Naive thymus-derived CD8-positive, alpha-beta T cell (primary cell): Measurements from ENCODE around the gene KLHDC9. TPM values are rescaled to one million over a fixed set of nuclear protein-coding genes. Genes with fewer than 3 reads are reported as not detected.
A peak's percentile ranks its signal among the peaks of the same experiment; 100 is the strongest.

Experiments used
- ATAC-seq, 2 donors: fragments of 150-1000 bp; cut with Tn5 transposase in 1 of 2; sonication (Bioruptor Pico), chemical (Tn5 transposase) in 1 of 2; 1 replicate in 1 of 2; 2 replicates in 1 of 2; pipeline ENCODE4 v1.10.0; 2021; ENCODE audit warnings: mild to moderate bottlenecking in 2 of 2, moderate library complexity in 2 of 2
- POLR2A ChIA-PET: fragments of 350-600 bp; sonication (Branson Sonifier 250); formaldehyde crosslinking; loops from one replicate; lab custom pipeline; 2021; ENCODE audit warnings: antibody characterized with exemption; lab: Charles Lee
- DNase-seq, 10 donors: peaks; one replicate each; pipeline versions ENCODE4 v3.0.0 to v3.0.0-alpha.2; 2020 to 2022
- H3K27ac Mint-ChIP-seq, 10 donors: one replicate each; pipeline ENCODE4 v1.8.0; 2020 to 2022; ENCODE audit warnings: mild to moderate bottlenecking in 10 of 10, mixed read lengths in 10 of 10, moderate library complexity in 4 of 10, inconsistent platforms in 1 of 10
- H3K27me3 Mint-ChIP-seq, 5 donors: one replicate each; pipeline ENCODE4 v1.8.0; 2021 to 2022; ENCODE audit warnings: mixed read lengths in 5 of 5
- H3K36me3 Mint-ChIP-seq, 3 donors: one replicate each; pipeline ENCODE4 v1.8.0; 2020 to 2022; ENCODE audit warnings: mixed read lengths in 3 of 3, mild to moderate bottlenecking in 2 of 3, inconsistent platforms in 1 of 3
- H3K4me1 Mint-ChIP-seq, 4 donors: one replicate each; pipeline ENCODE4 v1.8.0; 2021 to 2022; ENCODE audit warnings: mixed read lengths in 4 of 4
- H3K4me3 Mint-ChIP-seq, 10 donors: one replicate each; pipeline ENCODE4 v1.8.0; 2020 to 2022; ENCODE audit warnings: mild to moderate bottlenecking in 10 of 10, mixed read lengths in 10 of 10, moderate library complexity in 6 of 10, inconsistent platforms in 1 of 10
- H3K9me3 Mint-ChIP-seq, 9 donors: one replicate each; pipeline ENCODE4 v1.8.0; 2020 to 2022; ENCODE audit warnings: mixed read lengths in 9 of 9, mild to moderate bottlenecking in 3 of 9, inconsistent platforms in 1 of 9, moderate library complexity in 1 of 9
- polyA plus RNA-seq, 3 donors: library from polyadenylated mRNA; unstranded; fragments of 300-500 nt; fragmentation: Illumina TruSeq; gene quantifications; one replicate each; pipeline ENCODE4 v1.2.3, GENCODE V29; 2021
- total RNA-seq, 8 experiments: library from RNA in 2 of 8; stranded (reverse) in 2 of 8; gene quantifications; one replicate each; pipeline ENCODE4 v1.2.3 and lab custom pipeline; 2021 to 2026

KLHDC9 gene
- total and polyA plus RNA-seq, 5 experiments from 2014 or later, result 0.30 to 1.5 (median 0.62) TPM

DNA sequence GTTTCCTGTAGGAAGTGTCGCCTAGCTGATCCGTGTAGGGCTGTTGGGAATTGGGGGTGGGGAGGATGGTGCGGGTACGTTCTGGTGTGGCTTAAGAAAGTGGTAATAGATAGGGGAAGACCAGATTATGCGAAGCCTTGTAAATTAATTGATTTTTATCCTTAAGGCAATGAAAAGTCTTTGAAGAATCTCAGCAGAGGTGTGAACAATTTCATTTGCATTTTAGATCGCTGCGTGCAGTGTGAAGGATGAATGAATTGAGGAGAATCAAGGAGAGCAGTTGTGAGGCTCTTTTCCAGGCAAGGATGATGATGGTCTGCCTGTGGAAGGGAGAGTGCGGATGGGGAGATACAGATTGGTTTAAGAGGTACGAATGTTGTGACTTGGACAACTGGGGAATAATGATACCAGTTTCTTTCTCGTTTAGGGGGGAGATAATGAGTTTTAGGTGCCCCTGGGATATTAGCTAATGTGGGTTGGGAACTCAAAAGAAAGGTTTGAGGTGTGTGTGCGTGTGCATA lies 35.1 kb downstream of the KLHDC9 start:
- Mint-ChIP-seq H3K4me3 (no peak overlapping the region), H3K4me1 (peaks cover 29 to 56% (median 49%) of the 10 kb centered on the region in 4 donors), H3K36me3 (peaks cover 0 to 10% (median 0%) of the 10 kb centered on the region in 3 donors), H3K9me3 (no peaks in the 10 kb centered on the region), H3K27ac (no peak overlapping the region), H3K27me3 (no peaks in the 10 kb centered on the region)
- DNase-seq (no peak), ATAC-seq (peak in 1 of 2 donors; percentile 3)
- POLR2A ChIA-PET, result interaction anchor here (0.6 to 3.5 kb wide), 23 partner anchors 8 to 337 kb away, joined by 3 to 26 read pairs (median 5); partner anchors contain the start of genes ARHGAP30, F11R, LY9 and NDUFS2

GRCh38 chr1:161137881-161138280 lies 39.7 kb downstream of the KLHDC9 start:
- no peak for ATAC-seq
- Mint-ChIP-seq H3K27ac (peak overlapping the region in 1 of 10 donors; percentile 43), H3K4me3 (no peak overlapping the region), H3K36me3 (no peaks in the 10 kb centered on the region), H3K27me3 (no peaks in the 10 kb centered on the region), H3K9me3 (no peaks in the 10 kb centered on the region), H3K4me1 (peaks cover 7 to 24% (median 17%) of the 10 kb centered on the region in 4 donors)
- no peak for DNase-seq
- POLR2A ChIA-PET, result interaction anchor here (1.0 to 1.5 kb wide), 3 partner anchors 9 to 64 kb away, joined by 3 to 4 read pairs (median 4); partner anchors contain the start of genes NDUFS2 and UFC1

GRCh38 chr1:161138431-161138830 lies 40.3 kb downstream of the KLHDC9 start:
- Mint-ChIP-seq H3K4me1 (peaks cover 7 to 24% (median 17%) of the 10 kb centered on the region in 4 donors), H3K27ac (peak overlapping the region in 9 of 10 donors; percentile 7 to 87 (median 58)), H3K27me3 (no peaks in the 10 kb centered on the region), H3K36me3 (no peaks in the 10 kb centered on the region), H3K9me3 (no peaks in the 10 kb centered on the region), H3K4me3 (peak overlapping the region in 1 of 10 donors; percentile 9)
- DNase-seq, result no peak
- ATAC-seq, result no peak
- POLR2A ChIA-PET, result interaction anchor here (1.0 to 1.5 kb wide), 2 partner anchors 9 to 15 kb away, joined by 4 read pairs; partner anchors contain the start of gene UFC1

GRCh38 chr1:161139766-161140165 lies 41.6 kb downstream of the KLHDC9 start:
- H3K4me1 Mint-ChIP-seq, result peaks cover 7 to 23% (median 16%) of the 10 kb centered on the region in 4 donors
- H3K36me3 Mint-ChIP-seq, result no peaks in the 10 kb centered on the region
- no peaks in the 10 kb centered on the region for H3K27me3 Mint-ChIP-seq
- POLR2A ChIA-PET, result interaction anchor here (3.5 kb wide), 1 partner anchor 8 kb away, joined by 14 read pairs; the partner anchor contains the start of gene DEDD
- peak; percentile 54 to 59 for ATAC-seq
- peak in 5 of 10 donors; percentile 20 to 53 (median 45) for DNase-seq
- H3K9me3 Mint-ChIP-seq, result no peaks in the 10 kb centered on the region
- H3K4me3 Mint-ChIP-seq, result no peak overlapping the region
- no peak overlapping the region for H3K27ac Mint-ChIP-seq

GRCh38 chr1:161140755-161141400 lies 42.7 kb downstream of the KLHDC9 start:
- POLR2A ChIA-PET, result interaction anchor here (0.6 to 3.5 kb wide), 4 partner anchors 9 to 825 kb away, joined by 3 to 14 read pairs (median 4); partner anchors contain the start of gene DEDD
- Mint-ChIP-seq H3K36me3 (no peaks in the 10 kb centered on the region), H3K4me1 (peaks cover 0 to 17% (median 11%) of the 10 kb centered on the region in 4 donors), H3K27me3 (no peaks in the 10 kb centered on the region), H3K4me3 (no peak overlapping the region), H3K9me3 (no peaks in the 10 kb centered on the region), H3K27ac (no peak overlapping the region)
- DNase-seq (no peak), ATAC-seq (no peak)

GRCh38 chr1:161145832-161146231 lies 47.7 kb downstream of the KLHDC9 start:
- H3K9me3 Mint-ChIP-seq, result no peaks in the 10 kb centered on the region
- no peaks in the 10 kb centered on the region for H3K27me3 Mint-ChIP-seq
- POLR2A ChIA-PET, result interaction anchor here (0.9 to 1.2 kb wide), 2 partner anchors 13 to 25 kb away, joined by 3 to 4 read pairs; no protein-coding TSS in a partner anchor
- no peak overlapping the region for H3K4me3 Mint-ChIP-seq
- H3K27ac Mint-ChIP-seq, result no peak overlapping the region
- H3K36me3 Mint-ChIP-seq, result no peaks in the 10 kb centered on the region
- no peak for DNase-seq
- no peak for ATAC-seq
- no peaks in the 10 kb centered on the region for H3K4me1 Mint-ChIP-seq

Other genes starting within 250 kb of the KLHDC9 start
- gene CD244, start 235.5 kb upstream of the KLHDC9 start, total RNA-seq, result under 1 TPM; 0.62 to 0.66 TPM
- 10 to 100 TPM; 11.7 to 82.2 (median 16.1) TPM for gene CD244, start 235.5 kb upstream of the KLHDC9 start, polyA plus RNA-seq
- not detected for gene ITLN1, start 213.2 kb upstream of the KLHDC9 start, total RNA-seq
- not detected for gene ITLN1, start 213.2 kb upstream of the KLHDC9 start, polyA plus RNA-seq
- not detected for gene ITLN2, start 143.6 kb upstream of the KLHDC9 start, total RNA-seq
- not detected for gene ITLN2, start 143.6 kb upstream of the KLHDC9 start, polyA plus RNA-seq
- 10 to 100 TPM; 16.3 to 16.4 TPM for gene F11R, start 77.2 kb upstream of the KLHDC9 start, total RNA-seq
- gene F11R, start 77.2 kb upstream of the KLHDC9 start, polyA plus RNA-seq, result 1 to 10 TPM; 6.7 to 9.0 (median 8.1) TPM
- 100 to 1,000 TPM; 100 to 108 TPM for gene TSTD1, start 59.4 kb upstream of the KLHDC9 start, total RNA-seq
- gene TSTD1, start 59.4 kb upstream of the KLHDC9 start, polyA plus RNA-seq, result 100 to 1,000 TPM; 342 to 508 (median 412) TPM
- 100 to 1,000 TPM; 107 to 118 TPM for gene USF1, start 52.4 kb upstream of the KLHDC9 start, total RNA-seq
- 10 to 100 TPM in 1 of 3 donors, 1 to 10 TPM in 2; 4.3 to 11.1 (median 7.4) TPM for gene USF1, start 52.4 kb upstream of the KLHDC9 start, polyA plus RNA-seq
- gene ARHGAP30, start 28.5 kb upstream of the KLHDC9 start, total RNA-seq, result 100 to 1,000 TPM; 220 to 233 TPM
- 100 to 1,000 TPM; 110 to 207 (median 136) TPM for gene ARHGAP30, start 28.5 kb upstream of the KLHDC9 start, polyA plus RNA-seq
- not detected for gene NECTIN4, start 8.8 kb upstream of the KLHDC9 start, total RNA-seq
- gene NECTIN4, start 8.8 kb upstream of the KLHDC9 start, polyA plus RNA-seq, result not detected
- gene PFDN2, start 19.7 kb downstream of the KLHDC9 start, total RNA-seq, result 10 to 100 TPM; 37.9 to 41.4 TPM
- 10 to 100 TPM; 74.6 to 91.3 (median 86.0) TPM for gene PFDN2, start 19.7 kb downstream of the KLHDC9 start, polyA plus RNA-seq
- gene NIT1, start 19.7 kb downstream of the KLHDC9 start, total RNA-seq, result 10 to 100 TPM; 43.5 to 46.4 TPM
- gene NIT1, start 19.7 kb downstream of the KLHDC9 start, polyA plus RNA-seq, result 10 to 100 TPM; 16.8 to 25.0 (median 18.3) TPM
- 10 to 100 TPM; 35.3 to 38.6 TPM for gene DEDD, start 34.3 kb downstream of the KLHDC9 start, total RNA-seq
- gene DEDD, start 34.3 kb downstream of the KLHDC9 start, polyA plus RNA-seq, result 10 to 100 TPM; 29.0 to 35.4 (median 29.3) TPM
- 100 to 1,000 TPM; 116 to 118 TPM for gene UFC1, start 55.6 kb downstream of the KLHDC9 start, total RNA-seq
- gene UFC1, start 55.6 kb downstream of the KLHDC9 start, polyA plus RNA-seq, result 100 to 1,000 TPM; 148 to 158 (median 155) TPM
- gene USP21, start 61.1 kb downstream of the KLHDC9 start, total RNA-seq, result 10 to 100 TPM; 59.2 to 63.8 TPM
- 10 to 100 TPM; 13.8 to 31.4 (median 14.6) TPM for gene USP21, start 61.1 kb downstream of the KLHDC9 start, polyA plus RNA-seq
- gene PPOX, start 68.1 kb downstream of the KLHDC9 start, total RNA-seq, result 10 to 100 TPM; 76.2 to 82.1 TPM
- 10 to 100 TPM; 12.0 to 17.8 (median 15.7) TPM for gene PPOX, start 68.1 kb downstream of the KLHDC9 start, polyA plus RNA-seq
- 10 to 100 TPM; 81.0 to 97.4 TPM for gene B4GALT3, start 79.1 kb downstream of the KLHDC9 start, total RNA-seq
- 10 to 100 TPM; 35.4 to 49.9 (median 37.6) TPM for gene B4GALT3, start 79.1 kb downstream of the KLHDC9 start, polyA plus RNA-seq
- 1 to 10 TPM; 4.8 to 7.0 TPM for gene ADAMTS4, start 100.7 kb downstream of the KLHDC9 start, total RNA-seq
- gene ADAMTS4, start 100.7 kb downstream of the KLHDC9 start, polyA plus RNA-seq, result under 1 TPM; 0.07 to 0.34 (median 0.22) TPM
- gene NDUFS2, start 104.0 kb downstream of the KLHDC9 start, total RNA-seq, result 100 to 1,000 TPM; 126 to 127 TPM
- 100 to 1,000 TPM in 1 of 3 donors, 10 to 100 TPM in 2; 78.6 to 106 (median 95.4) TPM for gene NDUFS2, start 104.0 kb downstream of the KLHDC9 start, polyA plus RNA-seq
- gene FCER1G, start 116.9 kb downstream of the KLHDC9 start, total RNA-seq, result 10 to 100 TPM; 27.7 to 31.8 TPM
- gene FCER1G, start 116.9 kb downstream of the KLHDC9 start, polyA plus RNA-seq, result 100 to 1,000 TPM in 1 of 3 donors, 10 to 100 TPM in 2; 67.1 to 107 (median 84.4) TPM
- not detected for gene APOA2, start 125.3 kb downstream of the KLHDC9 start, total RNA-seq
- gene APOA2, start 125.3 kb downstream of the KLHDC9 start, polyA plus RNA-seq, result not detected
- 10 to 100 TPM in 1 of 2 experiments, 1 to 10 TPM in 1; 9.6 to 11.3 TPM for gene TOMM40L, start 127.7 kb downstream of the KLHDC9 start, total RNA-seq
- 1 to 10 TPM; 4.9 to 8.1 (median 8.0) TPM for gene TOMM40L, start 127.7 kb downstream of the KLHDC9 start, polyA plus RNA-seq
- not detected for gene NR1I3, start 139.8 kb downstream of the KLHDC9 start, total RNA-seq
- under 1 TPM in 1 of 3 donors, not detected in 2; 0.19 TPM for gene NR1I3, start 139.8 kb downstream of the KLHDC9 start, polyA plus RNA-seq
- gene PCP4L1, start 160.4 kb downstream of the KLHDC9 start, total RNA-seq, result not detected
- not detected for gene PCP4L1, start 160.4 kb downstream of the KLHDC9 start, polyA plus RNA-seq
- 10 to 100 TPM; 11.9 to 12.2 TPM for gene MPZ, start 211.6 kb downstream of the KLHDC9 start, total RNA-seq
- gene MPZ, start 211.6 kb downstream of the KLHDC9 start, polyA plus RNA-seq, result not detected
- gene SDHC, start 216.0 kb downstream of the KLHDC9 start, total RNA-seq, result 100 to 1,000 TPM; 113 to 127 TPM
- 100 to 1,000 TPM; 212 to 297 (median 217) TPM for gene SDHC, start 216.0 kb downstream of the KLHDC9 start, polyA plus RNA-seq